Measurements from ENCODE around the gene CWC27. TPM values are rescaled to one million over a fixed set of nuclear protein-coding genes. Genes with fewer than 3 reads are reported as not detected.
"Not testable (repeated sequence)": the region's sequence is repeated elsewhere in the genome, so short reads cannot be mapped to it uniquely, and the experiment has no call there.

CWC27 gene
- total RNA-seq, 1 donor = 7.5 TPM

GRCh38 chr5:64786372-64786771 lies 17.6 kb downstream of the CWC27 start:
- no peak for DNase-seq (ENCODE audit: low read depth in 2 of 3, low spot score in 2 of 3)

GRCh38 chr5:64788156-64788555 lies 19.4 kb downstream of the CWC27 start:
- DNase-seq (ENCODE audit: low read depth in 2 of 3, low spot score in 2 of 3) = no peak

- no peak for DNase-seq (ENCODE audit: low read depth in 2 of 3, low spot score in 2 of 3)
These were observed 20.7 kb downstream of the CWC27 start for GRCh38 chr5:64789457-64789856.

GRCh38 chr5:64790210-64790609 lies 21.5 kb downstream of the CWC27 start:
- DNase-seq (ENCODE audit: low read depth in 2 of 3, low spot score in 2 of 3) = no peak

GRCh38 chr5:64792469-64792868 lies 23.7 kb downstream of the CWC27 start:
- no peak for DNase-seq (ENCODE audit: low read depth in 2 of 3, low spot score in 2 of 3)

- no peak for DNase-seq (ENCODE audit: low read depth in 2 of 3, low spot score in 2 of 3)
These were observed 25.5 kb downstream of the CWC27 start for GRCh38 chr5:64794053-64794770.

- no peak for DNase-seq (ENCODE audit: low read depth in 2 of 3, low spot score in 2 of 3)
These were observed 27.6 kb downstream of the CWC27 start for GRCh38 chr5:64796301-64796700.

GRCh38 chr5:64800926-64801325 lies 32.2 kb downstream of the CWC27 start:
- no peak for DNase-seq (ENCODE audit: low read depth in 2 of 3, low spot score in 2 of 3)

DNA sequence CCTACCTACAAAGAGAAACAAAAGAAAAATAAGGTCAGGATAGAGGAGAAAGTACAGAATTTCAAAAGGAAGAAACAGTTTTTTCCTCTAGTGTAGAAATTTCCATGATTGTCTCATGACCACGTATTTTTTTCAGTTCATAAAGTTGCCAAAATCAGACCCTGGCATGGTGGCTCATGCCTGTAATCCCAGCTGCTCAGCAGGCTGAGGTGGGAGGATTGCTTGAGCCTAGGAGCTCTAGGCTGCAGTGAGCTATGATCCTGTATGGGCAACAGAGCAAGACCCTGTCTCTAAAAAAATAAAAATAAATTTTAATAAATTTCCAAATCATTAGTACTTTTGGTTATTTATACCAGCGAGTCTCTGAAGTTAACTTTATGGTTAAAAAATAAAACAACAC lies 37.8 kb downstream of the CWC27 start:
- no peak for DNase-seq (ENCODE audit: low read depth in 2 of 3, low spot score in 2 of 3)

GRCh38 chr5:64807520-64807919 lies 38.8 kb downstream of the CWC27 start:
- DNase-seq (ENCODE audit: low read depth in 2 of 3, low spot score in 2 of 3) = no peak

DNA sequence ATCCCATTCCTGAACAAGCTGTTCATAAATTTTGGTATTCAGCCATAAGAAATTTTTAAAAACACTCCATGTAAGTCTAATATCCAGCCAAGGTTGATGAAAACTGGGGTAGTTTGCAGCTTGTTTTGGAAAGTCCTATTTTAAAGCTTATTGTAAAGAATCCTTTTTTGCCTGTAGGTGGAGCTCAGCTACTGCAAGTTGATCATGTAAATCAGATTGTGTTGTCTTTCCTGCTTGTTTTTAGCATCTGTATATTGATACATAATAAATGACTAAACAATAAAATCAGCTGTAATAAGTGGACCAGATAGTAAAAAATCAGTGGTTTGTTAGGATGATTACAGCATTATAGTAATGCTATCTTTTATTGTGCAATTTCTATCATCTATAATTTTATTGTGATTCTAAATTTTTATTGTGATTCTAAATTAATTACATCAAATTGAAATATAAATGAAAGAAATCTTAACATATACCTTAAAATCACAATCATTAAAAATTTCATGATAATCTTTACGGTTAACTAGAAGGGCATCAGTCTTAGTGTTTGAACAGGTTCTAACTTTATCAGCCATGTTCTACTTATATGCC lies 42.4 kb downstream of the CWC27 start:
- peak; percentile 4 to 71 (median 43) for DNase-seq (ENCODE audit: low read depth in 2 of 3, low spot score in 2 of 3)

GRCh38 chr5:64814073-64814472 lies 45.3 kb downstream of the CWC27 start:
- no peak for DNase-seq (ENCODE audit: low read depth in 2 of 3, low spot score in 2 of 3)

- DNase-seq (ENCODE audit: low read depth in 2 of 3, low spot score in 2 of 3) = no peak
These were observed 49.5 kb downstream of the CWC27 start for GRCh38 chr5:64818245-64818644.

- DNase-seq (ENCODE audit: low read depth in 2 of 3, low spot score in 2 of 3) = not testable (repeated sequence)
These were observed 50.6 kb downstream of the CWC27 start for GRCh38 chr5:64819345-64819744.

GRCh38 chr5:64822320-64822719 lies 53.6 kb downstream of the CWC27 start:
- no peak for DNase-seq (ENCODE audit: low read depth in 2 of 3, low spot score in 2 of 3)

- DNase-seq (ENCODE audit: low read depth in 2 of 3, low spot score in 2 of 3) = no peak
These were observed 57.8 kb downstream of the CWC27 start for GRCh38 chr5:64826541-64826940.

DNA sequence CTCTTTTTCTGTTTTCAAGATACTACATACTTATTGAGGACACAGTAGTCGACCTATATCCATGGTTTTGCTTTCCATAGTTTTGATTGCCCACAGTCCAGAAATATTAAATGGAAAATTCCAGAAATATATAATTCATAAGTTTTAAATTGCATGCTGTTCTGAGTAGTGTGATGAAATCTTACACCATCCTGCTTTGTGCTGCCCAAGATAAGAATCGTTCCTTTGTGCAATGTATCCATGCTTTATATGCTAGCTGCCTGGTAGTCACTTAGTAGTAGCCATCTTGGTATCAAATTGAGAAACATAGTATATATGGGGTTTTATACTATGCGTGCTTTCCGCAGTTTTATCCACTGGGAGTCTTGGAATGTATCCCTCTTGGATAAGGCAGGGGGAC lies 59.0 kb downstream of the CWC27 start:
- no peak for DNase-seq (ENCODE audit: low read depth in 2 of 3, low spot score in 2 of 3)

DNA sequence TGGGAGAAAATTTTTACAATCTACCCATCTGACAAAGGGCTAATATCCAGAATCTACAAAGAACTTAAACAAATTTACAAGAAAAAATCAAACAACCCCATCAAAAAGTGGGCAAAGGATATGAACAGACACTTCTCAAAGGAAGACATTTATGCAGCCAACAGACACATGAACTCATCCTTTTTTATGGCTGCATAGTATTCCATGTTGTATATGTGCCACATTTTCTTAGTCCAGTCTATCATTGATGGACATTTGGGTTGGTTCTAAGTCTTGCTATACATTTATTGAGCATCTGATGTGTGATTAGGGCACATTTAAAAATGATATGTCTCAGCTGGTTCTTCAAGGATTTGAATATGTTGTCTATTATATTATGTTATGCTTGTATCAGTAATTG lies 61.9 kb downstream of the CWC27 start:
- DNase-seq (ENCODE audit: low read depth in 2 of 3, low spot score in 2 of 3) = not testable (repeated sequence)

- no peak for DNase-seq (ENCODE audit: low read depth in 2 of 3, low spot score in 2 of 3)
These were observed 63.3 kb downstream of the CWC27 start for GRCh38 chr5:64831996-64832395.

DNA sequence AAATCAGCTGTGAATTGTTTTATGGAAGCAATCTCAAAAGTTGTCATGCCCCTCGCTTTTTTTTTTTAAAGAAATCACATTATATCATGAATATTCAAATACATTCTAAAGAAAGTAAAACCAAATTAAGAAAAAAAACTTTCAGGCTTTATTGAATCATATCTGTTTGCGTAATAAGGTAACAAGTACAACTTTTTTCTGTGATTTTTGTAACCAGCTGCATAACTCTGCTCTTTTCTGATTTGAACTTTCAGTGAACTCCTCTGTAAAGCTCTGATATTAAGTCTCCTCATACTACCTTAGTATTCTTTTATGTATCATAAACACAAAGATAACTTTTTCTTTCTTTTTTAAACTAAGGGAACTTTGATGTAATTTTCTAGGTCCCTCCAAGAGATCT lies 65.3 kb downstream of the CWC27 start:
- DNase-seq (ENCODE audit: low read depth in 2 of 3, low spot score in 2 of 3) = no peak

GRCh38 chr5:64834611-64835010 lies 65.9 kb downstream of the CWC27 start:
- DNase-seq (ENCODE audit: low read depth in 2 of 3, low spot score in 2 of 3) = no peak

GRCh38 chr5:64835266-64835665 lies 66.5 kb downstream of the CWC27 start:
- DNase-seq (ENCODE audit: low read depth in 2 of 3, low spot score in 2 of 3) = no peak
